Endothelial cell of umbilical vein (primary cell): ENCODE results near the gene CACNA2D3.

Experiments used
- CTCF ChIP-seq, 2 donors: IDR thresholded peaks; 1 replicate in 1 of 2; 2 replicates in 1 of 2; pipeline ENCODE4 v1.5.1; 2011; ENCODE audit warnings: low read length in 2 of 2, mild to moderate bottlenecking in 2 of 2, moderate library complexity in 2 of 2, control low read depth in 1 of 2, inconsistent platforms in 1 of 2, low read depth in 1 of 2; ENCODE audit not compliant: insufficient read depth in 1 of 2; ENCODE audit errors: extremely low read depth in 1 of 2
- MYC ChIP-seq: IDR thresholded peaks from one replicate; pipeline ENCODE4 v1.6.1; 2011; ENCODE audit warnings: mild to moderate bottlenecking, low read depth, low read length

DNA sequence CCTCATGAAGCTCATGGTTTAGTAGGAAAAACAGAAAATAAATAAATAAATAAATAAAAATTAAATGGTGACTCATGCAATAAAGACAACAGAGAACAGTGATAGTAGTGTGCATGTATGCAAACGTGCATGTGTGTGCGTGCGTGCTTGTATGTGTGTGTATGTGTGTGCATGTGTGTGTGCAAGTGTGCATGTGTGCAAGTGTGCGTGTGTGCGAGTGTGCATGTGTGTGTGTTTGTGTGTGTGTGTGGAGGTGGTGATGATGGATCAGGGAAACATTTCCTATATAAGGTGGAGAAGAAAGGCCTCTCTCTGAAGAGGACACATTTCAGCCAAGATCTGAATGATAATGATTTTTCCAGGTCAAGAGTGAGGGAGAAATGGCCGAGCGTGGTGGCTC is 47.2 kb downstream of the CACNA2D3 start:
- TF ChIP-seq MYC (no peak), CTCF (IDR thresholded peaks at IDR 0.05; ENCODE audit: extremely low read depth in 1 of 2, insufficient read depth in 1 of 2, low read depth in 1 of 2, low read length in 2 of 2) (no peak)
